Calu3 (cell line): ENCODE data around the gene ZNF681. TPM values are rescaled to one million over a fixed set of nuclear protein-coding genes. Genes with fewer than 3 reads are reported as not detected.

Source experiments
- BruUV-seq: library from RNA; stranded (reverse); fragments of 400-500 nt; replicated peaks from 2 replicates; lab custom pipeline; 2021; lab: Mats Ljungman, UMichigan
- CTCF ChIA-PET: fragments of 300-600 bp; sonication (Branson Sonifier 250); formaldehyde crosslinking; loops from one replicate; lab custom pipeline; 2022; ENCODE audit warnings: antibody characterized with exemption; lab: Charles Lee
- DNase-seq: peaks from one replicate; pipeline ENCODE4 v3.0.0; 2022
- H3K27ac Mint-ChIP-seq: one replicate; pipeline ENCODE4 v1.8.0; 2022; ENCODE audit warnings: mixed read lengths; ENCODE audit not compliant: unreplicated experiment
- H3K27me3 Mint-ChIP-seq: one replicate; pipeline ENCODE4 v1.8.0; 2022; ENCODE audit warnings: mixed read lengths; ENCODE audit not compliant: unreplicated experiment
- H3K36me3 Mint-ChIP-seq: one replicate; pipeline ENCODE4 v1.8.0; 2022; ENCODE audit warnings: mild to moderate bottlenecking, moderate library complexity, mixed read lengths; ENCODE audit not compliant: insufficient read depth, unreplicated experiment
- H3K4me1 Mint-ChIP-seq: one replicate; pipeline ENCODE4 v1.8.0; 2022; ENCODE audit warnings: mild to moderate bottlenecking, low read depth, mixed read lengths; ENCODE audit not compliant: unreplicated experiment
- H3K4me3 Mint-ChIP-seq: one replicate; pipeline ENCODE4 v1.8.0; 2022; ENCODE audit warnings: mild to moderate bottlenecking, low read depth, moderate library complexity, mixed read lengths; ENCODE audit not compliant: unreplicated experiment
- H3K9me3 Mint-ChIP-seq: one replicate; pipeline ENCODE4 v1.8.0; 2022; ENCODE audit warnings: low read depth, mixed read lengths; ENCODE audit not compliant: unreplicated experiment
- intact Hi-C: fragments of 100-400 bp; cut with micrococcal nuclease; formaldehyde crosslinking; loops from one replicate; pipeline ENCODE4 v1.10.0; 2022; ENCODE audit not compliant: unreplicated experiment
- total RNA-seq: library from RNA; stranded (reverse); gene quantifications from 2 replicates; pipeline ENCODE4 v1.2.3, GENCODE V29; 2022
- TF ChIP-seq, protein P1 (sequence below): fragments of 200-600 bp; IDR thresholded peaks from one replicate; pipeline ENCODE4 v1.8.0; 2022; ENCODE audit warnings: antibody characterized with exemption; ENCODE audit not compliant: unreplicated experiment

Gene ZNF681
- total RNA-seq, 1 experiment from 2014 or later, result 6.9 TPM

DNA sequence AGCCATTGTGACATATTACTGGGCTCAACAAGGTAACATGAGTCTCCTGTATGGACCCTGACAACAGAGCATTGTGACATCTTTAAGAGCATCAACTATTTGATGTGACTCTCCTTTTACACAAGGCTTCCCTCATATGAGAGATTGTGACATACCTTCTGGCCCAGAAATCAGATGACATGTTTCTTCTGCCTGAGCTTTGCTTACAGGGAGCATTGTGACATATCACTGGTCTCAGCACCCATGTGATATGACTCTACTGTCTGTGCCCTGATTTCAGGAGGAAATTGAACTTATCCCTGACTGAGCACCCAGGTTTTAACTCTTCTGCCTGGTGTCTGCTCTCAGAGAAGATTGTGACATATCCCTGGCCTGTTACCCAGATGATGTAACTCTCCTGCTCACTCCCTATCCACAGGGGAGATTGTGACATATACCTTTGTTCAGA lies 15.9 kb upstream of the ZNF681 start:
- Mint-ChIP-seq H3K9me3 (peaks cover 12% of the 10 kb centered on the region), H3K36me3 (peaks cover 11% of the 10 kb centered on the region), H3K27ac (no peak overlapping the region), H3K4me1 (no peaks in the 10 kb centered on the region), H3K4me3 (no peak overlapping the region), H3K27me3 (no peaks in the 10 kb centered on the region)
- DNase-seq, result no peak
- BruUV-seq, result no TSS peak
- TF ChIP-seq, protein P1, sequence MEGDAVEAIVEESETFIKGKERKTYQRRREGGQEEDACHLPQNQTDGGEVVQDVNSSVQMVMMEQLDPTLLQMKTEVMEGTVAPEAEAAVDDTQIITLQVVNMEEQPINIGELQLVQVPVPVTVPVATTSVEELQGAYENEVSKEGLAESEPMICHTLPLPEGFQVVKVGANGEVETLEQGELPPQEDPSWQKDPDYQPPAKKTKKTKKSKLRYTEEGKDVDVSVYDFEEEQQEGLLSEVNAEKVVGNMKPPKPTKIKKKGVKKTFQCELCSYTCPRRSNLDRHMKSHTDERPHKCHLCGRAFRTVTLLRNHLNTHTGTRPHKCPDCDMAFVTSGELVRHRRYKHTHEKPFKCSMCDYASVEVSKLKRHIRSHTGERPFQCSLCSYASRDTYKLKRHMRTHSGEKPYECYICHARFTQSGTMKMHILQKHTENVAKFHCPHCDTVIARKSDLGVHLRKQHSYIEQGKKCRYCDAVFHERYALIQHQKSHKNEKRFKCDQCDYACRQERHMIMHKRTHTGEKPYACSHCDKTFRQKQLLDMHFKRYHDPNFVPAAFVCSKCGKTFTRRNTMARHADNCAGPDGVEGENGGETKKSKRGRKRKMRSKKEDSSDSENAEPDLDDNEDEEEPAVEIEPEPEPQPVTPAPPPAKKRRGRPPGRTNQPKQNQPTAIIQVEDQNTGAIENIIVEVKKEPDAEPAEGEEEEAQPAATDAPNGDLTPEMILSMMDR, result no peak
- intact Hi-C loops, result loop anchor here (10.0 kb wide), 1 partner anchor 350 kb away; no protein-coding TSS in a partner anchor
- CTCF ChIA-PET, result no interaction called here

DNA sequence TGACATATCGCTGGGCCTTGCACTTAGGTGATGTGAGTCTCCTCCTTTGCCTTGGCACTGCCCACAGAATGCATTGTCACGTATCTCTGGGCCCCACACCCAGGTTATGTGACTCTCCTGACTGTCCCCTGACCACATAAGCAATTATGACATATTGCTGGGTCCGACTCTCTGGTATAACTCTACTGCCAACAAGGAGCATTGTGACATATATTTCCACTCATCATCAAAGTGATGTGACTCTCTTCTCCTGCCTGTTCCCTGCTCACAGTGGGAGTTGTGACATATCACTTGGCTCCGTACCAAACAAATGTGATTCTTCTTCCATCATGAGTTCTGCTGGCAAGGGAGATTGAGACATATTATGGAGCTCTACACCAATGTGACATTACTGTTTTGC lies 15.4 kb upstream of the ZNF681 start:
- Mint-ChIP-seq H3K4me3 (no peak overlapping the region), H3K27ac (no peak overlapping the region), H3K27me3 (no peaks in the 10 kb centered on the region), H3K36me3 (peaks cover 7% of the 10 kb centered on the region), H3K4me1 (no peaks in the 10 kb centered on the region), H3K9me3 (peaks cover 12% of the 10 kb centered on the region)
- CTCF ChIA-PET, result no interaction called here
- intact Hi-C loops, result loop anchor here (10.0 kb wide), 1 partner anchor 349 kb away; no protein-coding TSS in a partner anchor
- no peak for DNase-seq
- no TSS peak for BruUV-seq
- TF ChIP-seq, protein P1, result no peak

DNA sequence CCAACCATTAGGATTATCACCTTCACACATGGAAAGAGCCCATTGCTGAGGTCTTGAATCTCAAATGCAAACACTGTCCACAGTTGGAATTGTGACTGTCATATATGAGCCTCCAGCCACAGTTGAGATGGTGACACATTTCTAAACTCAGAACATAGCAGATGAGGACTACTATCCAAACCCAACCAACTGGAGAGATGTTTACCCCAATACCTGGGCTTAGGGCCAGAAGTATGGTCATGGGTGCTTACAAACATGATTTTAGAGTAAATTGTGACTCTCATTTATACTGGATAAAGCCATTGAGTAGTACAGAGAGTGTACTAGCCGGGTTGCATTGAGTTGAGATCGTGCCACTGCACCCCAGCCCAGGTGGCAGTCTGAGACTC lies 14.0 kb upstream of the ZNF681 start:
- intact Hi-C loops, result loop anchor here (10.0 kb wide), 1 partner anchor 348 kb away; no protein-coding TSS in a partner anchor
- DNase-seq, result no peak
- Mint-ChIP-seq H3K36me3 (no peaks in the 10 kb centered on the region), H3K9me3 (peaks cover 7% of the 10 kb centered on the region), H3K27ac (no peak overlapping the region), H3K27me3 (no peaks in the 10 kb centered on the region), H3K4me1 (no peaks in the 10 kb centered on the region), H3K4me3 (no peak overlapping the region)
- TF ChIP-seq, protein P1, result no peak
- no TSS peak for BruUV-seq
- CTCF ChIA-PET, result interaction anchor here (0.7 kb wide), 1 partner anchor 39 kb away, joined by 4 read pairs; no protein-coding TSS in a partner anchor

DNA sequence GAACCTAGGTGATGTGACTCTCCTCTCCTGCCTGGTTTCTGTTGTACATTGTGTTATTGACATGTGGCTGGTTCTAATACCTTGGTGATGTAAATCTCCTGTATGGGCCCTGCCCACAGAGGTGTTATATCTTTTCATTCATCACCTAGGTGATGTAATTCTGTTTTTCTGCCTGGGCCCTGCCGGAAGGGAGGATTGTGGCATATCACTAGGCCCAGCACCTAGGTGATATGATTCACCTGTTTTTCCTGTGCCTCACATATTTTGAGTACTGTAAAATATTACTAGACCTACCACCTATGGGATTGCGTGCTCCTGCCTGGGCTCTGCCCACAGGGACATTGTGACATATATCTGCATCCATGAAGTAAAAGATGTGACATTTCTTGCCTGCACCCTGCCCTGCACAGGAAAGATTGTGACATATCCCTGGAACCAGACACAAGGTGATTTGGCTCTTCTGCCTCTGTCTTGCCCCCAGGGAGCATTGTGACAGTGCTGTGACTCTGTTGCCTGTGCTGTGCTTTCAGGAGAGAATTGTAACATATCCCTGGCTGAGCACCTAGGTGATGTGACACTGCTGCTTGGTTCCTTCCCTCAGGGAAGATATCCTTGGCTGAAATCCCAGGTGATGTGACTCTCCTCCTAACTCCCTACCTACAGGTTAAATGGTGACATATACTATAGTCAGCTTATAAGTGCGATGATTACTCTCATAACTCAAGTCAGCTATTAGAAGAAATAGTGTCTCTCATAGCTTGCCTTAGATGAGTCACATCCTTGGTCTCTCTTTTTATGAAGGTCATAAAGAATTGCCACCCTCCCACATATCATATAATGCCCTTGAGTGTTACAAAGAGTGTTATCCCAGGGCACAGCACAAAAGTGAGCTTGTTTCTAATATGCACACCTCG lies 13.3 kb upstream of the ZNF681 start:
- no peak overlapping the region for H3K27ac Mint-ChIP-seq
- H3K4me3 Mint-ChIP-seq, result no peak overlapping the region
- H3K9me3 Mint-ChIP-seq, result peaks cover 6% of the 10 kb centered on the region
- intact Hi-C loops, result loop anchor here (10.0 kb wide), 1 partner anchor 347 kb away; no protein-coding TSS in a partner anchor
- no peaks in the 10 kb centered on the region for H3K27me3 Mint-ChIP-seq
- H3K4me1 Mint-ChIP-seq, result no peaks in the 10 kb centered on the region
- BruUV-seq, result no TSS peak
- TF ChIP-seq, protein P1, result no peak
- H3K36me3 Mint-ChIP-seq, result peaks cover 2% of the 10 kb centered on the region
- DNase-seq, result no peak
- CTCF ChIA-PET, result no interaction called here
